HepG2 (cell line): ENCODE results near the gene KLHL17. TPM values are rescaled to one million over a fixed set of nuclear protein-coding genes. Genes with fewer than 3 reads are reported as not detected.

Experiments used
- HIVEP1 ChIP-seq: sonication (generic); formaldehyde crosslinking; IDR thresholded peaks from 2 replicates; pipeline ENCODE4 v1.4.0; 2020; ENCODE audit warnings: mild to moderate bottlenecking, missing genetic modification reagents
- IKZF5 ChIP-seq: IDR thresholded peaks from 2 replicates; pipeline ENCODE4 v1.6.1; 2018; ENCODE audit warnings: missing genetic modification reagents, mild to moderate bottlenecking, missing compliant biosample characterization
- MYC ChIP-seq: sonication (generic); formaldehyde crosslinking; IDR thresholded peaks from 2 replicates; pipeline ENCODE4 v1.9.0; 2021; ENCODE audit warnings: missing genetic modification reagents, borderline replicate concordance
- THAP9 ChIP-seq: sonication (generic); formaldehyde crosslinking; IDR thresholded peaks from 2 replicates; pipeline ENCODE4; 2020; ENCODE audit warnings: missing genetic modification reagents, mild to moderate bottlenecking, borderline replicate concordance
- ZNF142 ChIP-seq: sonication (generic); formaldehyde crosslinking; IDR thresholded peaks from 2 replicates; pipeline ENCODE4 v1.4.0; 2020; ENCODE audit warnings: missing genetic modification reagents
- ZNF687 ChIP-seq: sonication (generic); formaldehyde crosslinking; IDR thresholded peaks from 2 replicates; pipeline ENCODE4 v1.5.1; 2020; ENCODE audit warnings: mild to moderate bottlenecking, missing genetic modification reagents, moderate library complexity
- ZNF777 ChIP-seq: sonication (generic); formaldehyde crosslinking; IDR thresholded peaks from 2 replicates; pipeline ENCODE4 v1.4.0; 2020; ENCODE audit warnings: missing genetic modification reagents
- polyA plus RNA-seq, 8 experiments: library from polyadenylated mRNA; depleted of rRNA in 3 of 8; stranded (reverse) in 7 of 8; unstranded in 1 of 8; fragments of >200 nt; fragmentation: Illumina TruSeq in 4 of 8; extraction: Trizol in 4 of 8; gene quantifications; 2 replicates each; pipeline versions ENCODE4 v1.2.1 to v1.2.3, GENCODE V29; 2011 to 2016; ENCODE audit warnings: low read depth in 4 of 8, missing spikeins in 1 of 8, mixed read lengths in 1 of 8; ENCODE audit not compliant: insufficient read depth in 1 of 8
- total RNA-seq, 5 experiments: library from RNA; depleted of rRNA; stranded (reverse); fragments of >200 nt; fragmentation: Illumina TruSeq; extraction: Trizol; gene quantifications; 2 replicates each; pipeline ENCODE4 v1.2.3, GENCODE V29; 2016; ENCODE audit warnings: low read depth in 1 of 5

Gene KLHL17
- total and polyA plus RNA-seq, 2 of the 13 experiments (the other 11 are each of a cell fraction or from before 2014, with no cell fraction given) = 9.3 to 24.7 TPM

- peak; percentile 51; the same call in 1 of the 2 replicates for TF ChIP-seq THAP9 (CRISPR knock-in tag)
- peak; percentile 33; the same call in 1 of the 2 replicates for TF ChIP-seq HIVEP1 (CRISPR knock-in tag)
- peak; percentile 75 for TF ChIP-seq ZNF687 (CRISPR knock-in tag)
- peak; percentile 53 for TF ChIP-seq ZNF777
- TF ChIP-seq ZNF142 (CRISPR knock-in tag) = peak; percentile 82
- TF ChIP-seq IKZF5 (CRISPR knock-in tag) = peak; percentile 25; the same call in 1 of the 2 replicates
- peak; percentile 37; the same call in 1 of the 2 replicates for TF ChIP-seq MYC (CRISPR knock-in tag)
These were observed 15.7 kb downstream of the KLHL17 start (continued) for GRCh38 chr1:975896-976683.
